Keratinocyte (primary cell): ENCODE data around the gene LPAR3.

Experiments used
- CTCF ChIP-seq, 3 experiments: IDR thresholded peaks in 1 of 3; conservative IDR thresholded peaks in 1 of 3; optimal IDR thresholded peaks in 1 of 3; 2 replicates in 2 of 3; 3 replicates in 1 of 3; pipeline versions ENCODE3 to v1.5.1; 2011; ENCODE audit warnings: low read length in 3 of 3, mild to moderate bottlenecking in 3 of 3, moderate library complexity in 2 of 3, control low read depth in 1 of 3, inconsistent platforms in 1 of 3; ENCODE audit not compliant: insufficient read depth in 2 of 3; ENCODE audit errors: extremely low read depth in 1 of 3
- EZH2 ChIP-seq: IDR thresholded peaks from one replicate; pipeline ENCODE4 v1.6.1; 2012; ENCODE audit warnings: inconsistent platforms, mild to moderate bottlenecking, low read length, moderate library complexity

GRCh38 chr1:84930831-84931230, 37.8 kb upstream of the LPAR3 start:
- TF ChIP-seq CTCF (optimal IDR thresholded peaks at IDR 0.05 in 1 of 3, IDR thresholded peaks at IDR 0.05 in 1 of 3, conservative IDR thresholded peaks at IDR 0.05 in 1 of 3; ENCODE audit: extremely low read depth in 1 of 3, insufficient read depth in 2 of 3, low read length in 3 of 3) (no peak), EZH2 (no peak)
